Measurements from ENCODE around the gene ZNF789. TPM values are rescaled to one million over a fixed set of nuclear protein-coding genes. Genes with fewer than 3 reads are reported as not detected.

The ZNF789 gene
- total and polyA plus RNA-seq, 9 of the 15 experiments (the other 6 are each of a cell fraction or from before 2014, with no cell fraction given): 6.1 to 57.0 (median 24.8) TPM

- H3K79me2 ChIP-seq (ENCODE audit: control insufficient read depth, insufficient read depth, low read length): peaks cover 80% of the 10 kb centered on the region
- H3K36me3 ChIP-seq (ENCODE audit: control insufficient read depth, insufficient read depth, low read length): peaks cover 63% of the 10 kb centered on the region
- no peak for TF ChIP-seq BRCA1 (IDR thresholded peaks at IDR 0.05)
- TF ChIP-seq BRCA1 (CRISPR knock-in tag; IDR thresholded peaks at IDR 0.05): 0 out of 2 replicates have a peak, but pooled peaks have one; percentile 43
- no peak for TF ChIP-seq SRSF9 (IDR thresholded peaks at IDR 0.05; ENCODE audit: borderline replicate concordance, low read depth, low read length)
- DNase-seq (ENCODE audit: extremely low read depth in 1 of 4, low spot score in 3 of 4) (no peak), FAIRE-seq (no peak), ATAC-seq (no peak)
- no peak overlapping the region for H3K27ac ChIP-seq (ENCODE audit: extremely low read depth, low read depth, low read length)
- no peak overlapping the region for H3K4me2 ChIP-seq (ENCODE audit: insufficient read depth, low read length)
- H2AFZ ChIP-seq (ENCODE audit: low read depth, low read length): no peak overlapping the region
- H3K4me1 ChIP-seq (replicated peaks in 1 of 2; ENCODE audit: control insufficient read depth in 2 of 2, insufficient read depth in 2 of 2, low read length in 2 of 2): peaks cover 9 to 20% of the 10 kb centered on the region in 2 experiments; a peak in 4 of 5 replicates
- BruUV-seq (replicated peaks): no TSS peak
- peaks cover 2% of the 10 kb centered on the region for H3K9me1 ChIP-seq (ENCODE audit: control insufficient read depth, insufficient read depth, low read length)
- H3K9ac ChIP-seq (ENCODE audit: insufficient read depth in 1 of 2, low read depth in 2 of 2, low read length in 2 of 2): 0 out of 4 replicates have a peak overlapping the region, but pooled peaks of 1 of the 2 experiments have one; percentile 15
- in situ Hi-C loops (cut with MboI): no loop called here
- intact Hi-C loops (cut with micrococcal nuclease): loop anchor here (10.0 kb wide), 1 partner anchor 79 kb away; the partner anchor contains the start of genes FAM200A and ZNF655
- ChIA-PET CTCF (ENCODE audit: low intra/inter-chr PET ratio) (no interaction called here), POLR2A (interaction anchor here (0.6 to 1.4 kb wide), 8 partner anchors 10 to 218 kb away, joined by 3 to 6 read pairs (median 4); no protein-coding TSS in a partner anchor)
- H3K4me3 ChIP-seq: no peak overlapping the region
- no peaks in the 10 kb centered on the region for H3K27me3 ChIP-seq (ENCODE audit: control insufficient read depth in 2 of 2, insufficient read depth in 2 of 2, low read length in 2 of 2)
- H4K20me1 ChIP-seq (replicated peaks; ENCODE audit: control insufficient read depth, insufficient read depth, low read length): peaks cover 4% of the 10 kb centered on the region; the same call in 1 of the 2 replicates
- no peaks in the 10 kb centered on the region for H3K9me3 ChIP-seq (replicated peaks; ENCODE audit: control insufficient read depth, insufficient read depth, low read depth, low read length)
- WGBS (ENCODE audit: insufficient coverage, low coverage, missing lambda C conversion rate): 80% methylated on average over 5 of the region's 5 CpGs
Measured at GRCh38 chr7:99476107-99476506, 3.4 kb downstream of the ZNF789 start.

Data from K562 (cell line).